ENCODE data around the gene CACNA2D1. TPM values are rescaled to one million over a fixed set of nuclear protein-coding genes. Genes with fewer than 3 reads are reported as not detected.
"Not testable (repeated sequence)": the region's sequence is repeated elsewhere in the genome, so short reads cannot be mapped to it uniquely, and the experiment has no call there.

The CACNA2D1 gene
- polyA plus RNA-seq, 4 donors, result 12.4 to 29.5 (median 24.5) TPM

DNA sequence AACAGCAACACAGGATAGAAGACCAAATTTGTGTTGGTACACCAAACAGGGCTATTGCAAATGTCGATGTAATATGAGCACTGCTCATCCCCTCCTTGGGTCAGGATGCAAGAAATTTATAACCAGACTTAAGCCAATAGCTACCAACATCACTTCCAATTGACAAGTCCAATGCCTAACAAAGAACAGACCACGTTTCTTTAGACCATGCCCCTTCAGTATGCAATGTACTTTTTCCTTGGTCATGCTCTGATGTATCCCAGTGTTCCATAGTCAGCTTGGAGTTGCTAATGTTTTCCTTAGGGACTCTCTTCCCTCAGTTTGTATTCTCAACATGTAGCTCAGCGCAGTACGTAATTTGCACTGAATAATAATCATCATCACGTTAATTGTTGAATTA lies 7.8 kb downstream of the CACNA2D1 start:
- no peak for DNase-seq (ENCODE audit: low read depth in 4 of 4, low spot score in 3 of 4)

- no peak for DNase-seq (ENCODE audit: low read depth in 4 of 4, low spot score in 3 of 4)
Measured at GRCh38 chr7:82434275-82435022, 9.1 kb downstream of the CACNA2D1 start.

GRCh38 chr7:82433507-82433906 lies 10.1 kb downstream of the CACNA2D1 start:
- DNase-seq (ENCODE audit: low read depth in 4 of 4, low spot score in 3 of 4), result no peak

DNA sequence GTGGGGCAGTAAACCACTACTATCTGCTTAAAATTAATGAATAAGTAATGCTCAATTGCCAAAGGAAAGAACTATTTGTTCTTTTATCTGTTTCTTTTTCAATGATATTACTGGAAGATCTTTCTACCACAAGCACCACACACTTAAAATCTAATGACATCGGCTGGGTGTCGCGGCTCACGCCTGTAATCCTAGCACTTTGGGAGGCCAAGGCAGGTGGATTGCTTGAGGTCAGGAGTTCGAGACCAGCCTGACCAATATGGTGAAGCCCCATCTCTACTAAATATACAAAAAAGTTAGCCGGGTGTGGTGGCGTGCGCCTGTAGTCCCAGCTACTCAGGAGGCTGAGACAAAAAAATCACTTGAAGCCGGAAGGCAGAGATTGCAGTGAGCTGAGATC lies 10.8 kb downstream of the CACNA2D1 start:
- DNase-seq (ENCODE audit: low read depth in 4 of 4, low spot score in 3 of 4), result not testable (repeated sequence)

- no peak for DNase-seq (ENCODE audit: low read depth in 4 of 4, low spot score in 3 of 4)
Measured at GRCh38 chr7:82430500-82431465, 12.8 kb downstream of the CACNA2D1 start.

- no peak for DNase-seq (ENCODE audit: low read depth in 4 of 4, low spot score in 3 of 4)
Measured at GRCh38 chr7:82429408-82429807, 14.2 kb downstream of the CACNA2D1 start.

- no peak for DNase-seq (ENCODE audit: low read depth in 4 of 4, low spot score in 3 of 4)
Measured at GRCh38 chr7:82428186-82428961, 15.2 kb downstream of the CACNA2D1 start.

DNA sequence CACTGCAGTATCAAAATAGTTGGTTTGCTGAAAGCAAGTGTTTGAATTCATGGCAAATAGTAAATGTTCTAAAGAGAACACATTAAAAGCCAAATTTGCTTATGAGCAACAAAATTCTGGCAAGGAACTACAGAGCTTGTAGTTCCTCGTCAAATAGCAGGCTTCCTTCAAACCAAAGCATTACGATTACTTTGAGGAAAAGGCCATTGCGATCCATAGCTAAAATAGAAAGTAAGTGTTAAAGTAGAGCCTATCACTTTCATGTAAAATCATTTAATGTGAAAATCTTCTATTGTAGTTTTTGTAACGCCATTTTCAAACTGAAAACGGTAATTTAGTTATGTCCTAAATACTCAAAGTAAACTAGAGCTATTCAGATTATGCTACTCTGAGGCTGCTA lies 20.1 kb downstream of the CACNA2D1 start:
- no peak for DNase-seq (ENCODE audit: low read depth in 4 of 4, low spot score in 3 of 4)

DNA sequence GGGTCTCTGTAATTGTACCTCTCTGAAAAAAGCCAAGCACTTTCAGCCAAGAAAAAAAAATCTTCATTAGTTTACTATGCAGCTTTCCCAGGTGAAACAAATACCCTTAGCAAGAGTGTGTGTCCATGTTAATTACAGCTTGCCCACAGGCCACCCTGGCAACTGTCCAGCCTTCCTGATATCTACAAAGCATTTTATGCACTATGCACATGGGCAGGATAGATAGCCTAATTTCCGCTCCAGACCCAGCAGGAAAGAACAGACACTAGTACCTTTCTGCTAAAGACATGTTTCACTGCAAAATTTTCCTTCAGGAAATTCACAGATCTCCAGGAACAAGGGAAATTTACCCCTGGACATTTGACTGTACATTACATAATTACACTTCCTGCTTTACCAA lies 24.4 kb downstream of the CACNA2D1 start:
- DNase-seq (ENCODE audit: low read depth in 4 of 4, low spot score in 3 of 4), result no peak

DNA sequence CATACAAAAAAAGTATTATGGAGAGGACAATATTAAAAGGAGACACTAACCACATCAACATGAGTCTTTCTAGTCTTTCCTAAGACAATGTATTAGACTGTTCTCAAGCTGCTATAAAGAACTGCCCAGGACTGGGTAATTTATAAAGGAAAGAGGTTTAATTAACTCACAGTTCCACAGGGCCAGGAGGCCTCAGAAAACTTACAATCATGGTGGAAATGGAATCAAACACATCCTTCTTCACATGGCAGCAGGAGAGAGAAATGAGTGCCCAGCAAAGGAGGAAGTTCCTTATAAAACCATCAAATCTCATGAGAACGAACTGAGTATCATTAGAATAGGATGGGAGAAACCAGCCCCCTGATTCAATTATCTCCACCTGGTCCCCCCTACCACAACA lies 25.7 kb downstream of the CACNA2D1 start:
- DNase-seq (ENCODE audit: low read depth in 4 of 4, low spot score in 3 of 4), result no peak

- no peak for DNase-seq (ENCODE audit: low read depth in 4 of 4, low spot score in 3 of 4)
Measured at GRCh38 chr7:82416402-82416801, 27.2 kb downstream of the CACNA2D1 start.

DNA sequence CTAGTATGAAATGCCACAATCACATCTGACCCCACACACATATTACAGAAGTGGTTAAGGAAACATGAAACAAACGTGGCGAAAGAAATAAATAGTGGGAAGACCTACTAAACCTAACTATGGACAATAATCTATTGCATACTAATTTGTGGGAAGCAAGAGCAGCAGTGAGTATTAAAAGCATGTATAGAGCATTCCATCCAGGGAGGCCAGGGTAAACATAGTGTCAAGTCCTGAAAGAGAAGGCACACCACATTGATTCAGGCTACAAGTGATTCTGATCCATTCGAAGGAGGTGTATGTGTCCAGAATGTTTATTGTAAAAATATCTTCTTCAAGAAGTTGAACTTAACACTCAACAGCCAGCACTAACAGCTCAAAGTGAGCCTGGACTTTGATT lies 29.2 kb downstream of the CACNA2D1 start:
- DNase-seq (ENCODE audit: low read depth in 4 of 4, low spot score in 3 of 4), result no peak

- no peak for DNase-seq (ENCODE audit: low read depth in 4 of 4, low spot score in 3 of 4)
Measured at GRCh38 chr7:82413237-82413636, 30.3 kb downstream of the CACNA2D1 start.

DNA sequence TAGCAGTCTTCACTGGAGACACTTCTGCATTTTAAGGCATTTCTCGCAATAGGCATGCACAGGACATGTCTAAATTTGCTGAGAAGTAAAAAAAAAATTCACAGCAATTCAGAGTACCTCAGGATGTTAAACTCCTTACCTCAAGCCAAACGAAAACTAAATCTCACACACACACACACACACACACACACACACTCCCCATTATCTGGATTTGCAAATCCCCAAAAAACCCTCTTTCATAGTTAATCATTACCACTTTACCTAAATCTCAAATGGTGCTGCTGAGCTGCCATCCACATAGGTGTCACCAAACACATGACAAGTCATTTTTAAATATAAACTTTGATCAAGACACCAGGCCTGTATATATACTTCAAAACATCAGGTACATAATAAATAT lies 31.8 kb downstream of the CACNA2D1 start:
- no peak for DNase-seq (ENCODE audit: low read depth in 4 of 4, low spot score in 3 of 4)

- no peak for DNase-seq (ENCODE audit: low read depth in 4 of 4, low spot score in 3 of 4)
Measured at GRCh38 chr7:82410461-82410860, 33.1 kb downstream of the CACNA2D1 start.

- no peak for DNase-seq (ENCODE audit: low read depth in 4 of 4, low spot score in 3 of 4)
Measured at GRCh38 chr7:82406937-82407336, 36.6 kb downstream of the CACNA2D1 start.

GRCh38 chr7:82405301-82405700 lies 38.3 kb downstream of the CACNA2D1 start:
- no peak for DNase-seq (ENCODE audit: low read depth in 4 of 4, low spot score in 3 of 4)

DNA sequence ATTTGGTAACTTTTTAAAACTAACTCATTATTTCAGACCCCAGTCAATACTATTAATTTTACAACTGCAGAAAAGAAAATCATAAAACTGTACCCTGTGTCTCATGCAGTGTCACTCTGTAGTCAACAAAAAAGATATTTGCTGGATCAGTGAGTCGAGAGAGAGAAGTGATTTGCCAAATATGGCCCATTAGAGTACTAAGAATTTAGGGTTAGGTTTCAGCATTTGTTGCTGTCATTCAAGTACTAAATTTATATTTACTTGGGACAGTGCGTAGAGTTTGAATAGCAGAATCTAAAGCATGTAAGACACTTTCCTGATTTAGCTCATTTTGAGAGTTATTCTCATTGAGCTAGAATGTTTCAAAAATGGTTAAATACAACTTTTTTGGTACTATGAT lies 38.9 kb downstream of the CACNA2D1 start:
- no peak for DNase-seq (ENCODE audit: low read depth in 4 of 4, low spot score in 3 of 4)

- DNase-seq (ENCODE audit: low read depth in 4 of 4, low spot score in 3 of 4), result no peak
Measured at GRCh38 chr7:82404094-82404493, 39.5 kb downstream of the CACNA2D1 start.

- DNase-seq (ENCODE audit: low read depth in 4 of 4, low spot score in 3 of 4), result no peak
Measured at GRCh38 chr7:82397879-82398524, 45.6 kb downstream of the CACNA2D1 start.
